Astrocyte (in vitro differentiated cells and primary cell): ENCODE results near the gene C1orf226.

Experiments
- EZH2 ChIP-seq: IDR thresholded peaks from 2 replicates; pipeline ENCODE4 v1.6.1; 2012; ENCODE audit warnings: mild to moderate bottlenecking, low read length, inconsistent platforms; ENCODE audit not compliant: insufficient read depth
- TF ChIP-seq, protein P1 (sequence below): IDR thresholded peaks from 2 replicates; pipeline ENCODE4 v1.5.1; 2011; ENCODE audit warnings: low read depth, mild to moderate bottlenecking, inconsistent platforms, low read length, moderate library complexity; ENCODE audit not compliant: insufficient read depth

DNA sequence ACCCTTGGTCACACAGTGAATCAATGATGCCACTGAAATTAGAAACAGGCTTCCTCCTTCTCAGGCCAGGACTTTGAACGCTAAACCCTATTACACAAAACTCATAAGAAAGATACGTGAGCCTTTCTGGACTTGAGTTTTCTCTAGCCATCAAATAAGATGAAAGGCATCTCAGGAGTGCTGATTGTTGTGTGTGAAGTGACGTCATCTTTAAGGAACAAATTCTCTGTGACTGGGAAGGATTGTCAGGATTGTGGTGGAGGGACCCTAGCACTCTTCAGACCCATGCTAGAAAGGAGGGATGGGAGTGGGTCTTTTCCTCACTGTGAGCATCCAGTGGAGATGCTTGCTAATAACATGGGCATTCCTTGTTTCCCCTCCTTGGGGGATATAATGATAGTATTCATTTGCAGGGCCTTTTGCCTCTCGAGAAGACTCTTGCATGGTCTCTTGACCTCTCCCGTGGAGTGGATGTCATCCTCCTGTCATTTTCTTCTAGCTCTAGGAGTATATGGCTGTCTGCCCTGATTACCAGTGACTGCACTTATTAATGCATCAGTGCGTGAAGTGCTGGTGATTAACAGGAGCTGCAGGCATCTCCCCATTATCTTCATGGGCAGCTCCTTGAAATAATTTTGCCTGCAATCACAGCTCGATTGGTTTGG is 44.8 kb upstream of the C1orf226 start:
- TF ChIP-seq, protein P1, sequence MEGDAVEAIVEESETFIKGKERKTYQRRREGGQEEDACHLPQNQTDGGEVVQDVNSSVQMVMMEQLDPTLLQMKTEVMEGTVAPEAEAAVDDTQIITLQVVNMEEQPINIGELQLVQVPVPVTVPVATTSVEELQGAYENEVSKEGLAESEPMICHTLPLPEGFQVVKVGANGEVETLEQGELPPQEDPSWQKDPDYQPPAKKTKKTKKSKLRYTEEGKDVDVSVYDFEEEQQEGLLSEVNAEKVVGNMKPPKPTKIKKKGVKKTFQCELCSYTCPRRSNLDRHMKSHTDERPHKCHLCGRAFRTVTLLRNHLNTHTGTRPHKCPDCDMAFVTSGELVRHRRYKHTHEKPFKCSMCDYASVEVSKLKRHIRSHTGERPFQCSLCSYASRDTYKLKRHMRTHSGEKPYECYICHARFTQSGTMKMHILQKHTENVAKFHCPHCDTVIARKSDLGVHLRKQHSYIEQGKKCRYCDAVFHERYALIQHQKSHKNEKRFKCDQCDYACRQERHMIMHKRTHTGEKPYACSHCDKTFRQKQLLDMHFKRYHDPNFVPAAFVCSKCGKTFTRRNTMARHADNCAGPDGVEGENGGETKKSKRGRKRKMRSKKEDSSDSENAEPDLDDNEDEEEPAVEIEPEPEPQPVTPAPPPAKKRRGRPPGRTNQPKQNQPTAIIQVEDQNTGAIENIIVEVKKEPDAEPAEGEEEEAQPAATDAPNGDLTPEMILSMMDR, result no peak
- no peak for TF ChIP-seq EZH2
